Endothelial cell of umbilical vein (primary cell): Measurements from ENCODE around the gene PTS. TPM values are rescaled to one million over a fixed set of nuclear protein-coding genes. Genes with fewer than 3 reads are reported as not detected.

Experiments
- BruUV-seq: library from RNA; stranded (reverse); fragments of 400-500 nt; replicated peaks from 2 replicates; lab custom pipeline; 2021; lab: Mats Ljungman, UMichigan
- CTCF ChIA-PET: fragments of 300-600, 350-600 bp; sonication (Branson Sonifier 250); formaldehyde crosslinking; loops from one replicate; lab custom pipeline; 2021; ENCODE audit warnings: antibody characterized with exemption, inconsistent platforms; lab: Charles Lee
- POLR2A ChIA-PET: fragments of 300-600, 350-600 bp; sonication (Branson Sonifier 250); formaldehyde crosslinking; loops from one replicate; lab custom pipeline; 2021; ENCODE audit warnings: antibody characterized with exemption, inconsistent platforms; lab: Charles Lee
- DNase-seq: peaks from one replicate; pipeline ENCODE4 v3.0.0-alpha.2; 2011; ENCODE audit warnings: low read depth, low spot score
- FAIRE-seq: peaks from 2 replicates; lab custom pipeline; 2011; peaks lifted over from hg19 to GRCh38; lab: Jason Lieb, UNC
- H2AFZ ChIP-seq: 2 replicates; pipeline ENCODE4 v1.6.0; 2012; ENCODE audit warnings: low read depth, low read length, control low read depth, inconsistent platforms
- H3K27ac ChIP-seq: 2 replicates; pipeline ENCODE4 v1.5.1; 2011; ENCODE audit warnings: low read depth, mild to moderate bottlenecking, control low read depth, low read length, moderate library complexity; ENCODE audit not compliant: insufficient read depth
- H3K27me3 ChIP-seq, 2 experiments: 2 replicates each; pipeline versions ENCODE4 v1.6.0 to v1.6.1; 2011; ENCODE audit warnings: low read length in 2 of 2, mixed read lengths in 1 of 2; ENCODE audit not compliant: control insufficient read depth in 2 of 2, insufficient read depth in 2 of 2
- H3K36me3 ChIP-seq, 2 experiments: 2 replicates in 1 of 2; 3 replicates in 1 of 2; pipeline ENCODE4 v1.5.1; 2011; ENCODE audit warnings: low read length in 2 of 2, mild to moderate bottlenecking in 1 of 2, moderate library complexity in 1 of 2; ENCODE audit not compliant: control insufficient read depth in 2 of 2, insufficient read depth in 2 of 2; ENCODE audit errors: extremely low read depth in 1 of 2
- H3K4me1 ChIP-seq: 3 replicates; pipeline ENCODE4 v1.5.1; 2011; ENCODE audit warnings: mild to moderate bottlenecking, low read length; ENCODE audit not compliant: control insufficient read depth, insufficient read depth; ENCODE audit errors: extremely low read depth
- H3K4me2 ChIP-seq: 2 replicates; pipeline ENCODE4 v1.6.1; 2011; ENCODE audit warnings: low read length, control low read depth, mixed read lengths; ENCODE audit not compliant: insufficient read depth
- H3K4me3 ChIP-seq, 3 experiments: fragments of 200-600 bp in 1 of 3; sonication (generic), shearing (Covaris generic) in 1 of 3; replicated peaks in 1 of 3; 2 replicates each; pipeline ENCODE4 v1.5.1; 2011 to 2016; ENCODE audit warnings: control low read depth in 3 of 3, low read length in 3 of 3, mild to moderate bottlenecking in 2 of 3, inconsistent platforms in 1 of 3, low read depth in 1 of 3, moderate library complexity in 1 of 3; ENCODE audit not compliant: insufficient read depth in 1 of 3
- H3K79me2 ChIP-seq: 2 replicates; pipeline ENCODE4 v1.6.0; 2012; ENCODE audit warnings: low read length, inconsistent platforms; ENCODE audit not compliant: control insufficient read depth, insufficient read depth
- H3K9ac ChIP-seq: replicated peaks from 2 replicates; pipeline ENCODE3; 2011; ENCODE audit warnings: low read length, control low read depth; ENCODE audit not compliant: insufficient read depth; ENCODE audit errors: extremely low read depth
- H3K9me1 ChIP-seq: replicated peaks from 3 replicates; pipeline ENCODE4 v1.6.0; 2011; ENCODE audit warnings: mild to moderate bottlenecking, low read length; ENCODE audit not compliant: control insufficient read depth, insufficient read depth; ENCODE audit errors: extremely low read depth
- H3K9me3 ChIP-seq: replicated peaks from 2 replicates; pipeline ENCODE4 v1.5.1; 2012; ENCODE audit warnings: low read length, inconsistent platforms; ENCODE audit not compliant: control insufficient read depth, insufficient read depth
- H4K20me1 ChIP-seq: replicated peaks from 2 replicates; pipeline ENCODE3; 2011; ENCODE audit warnings: mild to moderate bottlenecking, low read length; ENCODE audit not compliant: control insufficient read depth, insufficient read depth; ENCODE audit errors: extremely low read depth
- EZH2 ChIP-seq: IDR thresholded peaks from 2 replicates; pipeline ENCODE4 v1.6.1; 2012; ENCODE audit warnings: borderline replicate concordance, low read depth, mild to moderate bottlenecking, moderate library complexity, low read length, inconsistent platforms; ENCODE audit not compliant: severe bottlenecking
- FOS ChIP-seq: IDR thresholded peaks from 2 replicates; pipeline ENCODE4 v1.6.1; 2011; ENCODE audit warnings: mild to moderate bottlenecking, low read length, moderate library complexity, borderline replicate concordance; ENCODE audit not compliant: insufficient read depth
- GATA2 ChIP-seq: IDR thresholded peaks from 2 replicates; pipeline ENCODE4 v1.7.0; 2011; ENCODE audit warnings: low read depth, mild to moderate bottlenecking, moderate library complexity, mixed read lengths, low read length; ENCODE audit not compliant: insufficient read length, insufficient read depth
- JUN ChIP-seq: IDR thresholded peaks from 2 replicates; pipeline ENCODE4 v1.6.1; 2011; ENCODE audit warnings: borderline replicate concordance, low read depth; ENCODE audit not compliant: insufficient read length, insufficient read depth
- MYC ChIP-seq: IDR thresholded peaks from one replicate; pipeline ENCODE4 v1.6.1; 2011; ENCODE audit warnings: mild to moderate bottlenecking, low read depth, low read length
- POLR2A ChIP-seq: IDR thresholded peaks from 2 replicates; pipeline ENCODE4 v1.6.1; 2012; ENCODE audit warnings: low read depth, mild to moderate bottlenecking, control low read depth, low read length
- dilution Hi-C: fragments of 300-500 bp; cut with MboI; formaldehyde crosslinking; loops from one replicate; pipeline ENCODE4 v1.15.0; 2019; ENCODE audit warnings: low sequenced_read_pairs; ENCODE audit not compliant: extremely low pct_ligation_motif_present
- intact Hi-C: fragments of 100-400 bp; cut with micrococcal nuclease; formaldehyde crosslinking; loops from one replicate; pipeline ENCODE4 v1.10.0; 2022
- polyA plus RNA-seq, 4 experiments: library from polyadenylated mRNA; depleted of rRNA in 3 of 4; stranded (reverse) in 3 of 4; unstranded in 1 of 4; fragments of >200 nt; gene quantifications; 2 replicates each; pipeline versions ENCODE4 v1.2.1 to v1.2.3, GENCODE V29; 2011 to 2012; ENCODE audit warnings: missing spikeins in 1 of 4
- total RNA-seq: library from RNA; stranded (reverse); gene quantifications from 2 replicates; pipeline ENCODE4 v1.2.3, GENCODE V29; 2021
- TF ChIP-seq, protein P1 (sequence below), 2 donors: IDR thresholded peaks; 1 replicate in 1 of 2; 2 replicates in 1 of 2; pipeline ENCODE4 v1.5.1; 2011; ENCODE audit warnings: low read length in 2 of 2, mild to moderate bottlenecking in 2 of 2, moderate library complexity in 2 of 2, control low read depth in 1 of 2, inconsistent platforms in 1 of 2, low read depth in 1 of 2; ENCODE audit not compliant: insufficient read depth in 1 of 2; ENCODE audit errors: extremely low read depth in 1 of 2
- TF ChIP-seq, protein P2 (sequence below): IDR thresholded peaks from 2 replicates; pipeline ENCODE4 v1.6.1; 2011; ENCODE audit not compliant: insufficient read depth, insufficient read length

Gene PTS
- total and polyA plus RNA-seq, 2 donors (not counting 3 experiments of a cell fraction or from before 2014, with no cell fraction given), result 29.1 to 45.7 TPM

DNA sequence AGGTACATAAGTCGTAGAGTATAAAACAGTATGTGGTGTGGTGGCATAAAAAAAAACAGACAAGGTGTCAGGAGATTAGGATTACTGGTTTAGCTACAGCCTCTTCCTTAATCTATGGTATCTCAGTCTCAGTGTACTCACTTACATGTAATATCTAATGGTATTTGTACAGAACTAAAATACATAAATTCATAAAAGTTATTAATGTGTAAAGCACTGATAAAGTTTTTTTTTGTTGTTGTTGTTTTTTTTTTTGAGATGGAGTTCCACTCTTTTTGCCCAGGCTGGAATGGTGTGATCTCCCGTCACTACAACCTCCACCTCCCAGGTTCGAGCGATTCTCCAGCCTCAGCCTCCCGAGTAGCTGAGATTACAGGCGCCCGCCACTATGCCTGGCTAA lies 2.9 kb downstream of the PTS start:
- Histone ChIP-seq H3K9me1 (no peaks in the 10 kb centered on the region), H3K36me3 (peaks cover 7 to 19% of the 10 kb centered on the region in 2 experiments), H4K20me1 (no peaks in the 10 kb centered on the region), H3K4me3 (no peak overlapping the region), H3K4me1 (peaks cover 10% of the 10 kb centered on the region), H3K79me2 (peaks cover 22% of the 10 kb centered on the region), H3K9me3 (no peaks in the 10 kb centered on the region), H3K9ac (no peak overlapping the region), H3K27me3 (no peaks in the 10 kb centered on the region), H3K27ac (no peak overlapping the region), H2AFZ (no peak overlapping the region), H3K4me2 (no peak overlapping the region)
- ChIA-PET POLR2A (no interaction called here), CTCF (interaction anchor here (1.3 to 1.8 kb wide), 2 partner anchors 8 to 51 kb away, joined by 4 to 13 read pairs; no protein-coding TSS in a partner anchor)
- FAIRE-seq, result no peak
- BruUV-seq, result no TSS peak
- intact Hi-C loops (no loop called here), dilution Hi-C loops (no loop called here)
- TF ChIP-seq EZH2 (no peak), FOS (no peak), JUN (no peak), POLR2A (no peak), MYC (no peak), GATA2 (no peak)
- TF ChIP-seq, protein P1, sequence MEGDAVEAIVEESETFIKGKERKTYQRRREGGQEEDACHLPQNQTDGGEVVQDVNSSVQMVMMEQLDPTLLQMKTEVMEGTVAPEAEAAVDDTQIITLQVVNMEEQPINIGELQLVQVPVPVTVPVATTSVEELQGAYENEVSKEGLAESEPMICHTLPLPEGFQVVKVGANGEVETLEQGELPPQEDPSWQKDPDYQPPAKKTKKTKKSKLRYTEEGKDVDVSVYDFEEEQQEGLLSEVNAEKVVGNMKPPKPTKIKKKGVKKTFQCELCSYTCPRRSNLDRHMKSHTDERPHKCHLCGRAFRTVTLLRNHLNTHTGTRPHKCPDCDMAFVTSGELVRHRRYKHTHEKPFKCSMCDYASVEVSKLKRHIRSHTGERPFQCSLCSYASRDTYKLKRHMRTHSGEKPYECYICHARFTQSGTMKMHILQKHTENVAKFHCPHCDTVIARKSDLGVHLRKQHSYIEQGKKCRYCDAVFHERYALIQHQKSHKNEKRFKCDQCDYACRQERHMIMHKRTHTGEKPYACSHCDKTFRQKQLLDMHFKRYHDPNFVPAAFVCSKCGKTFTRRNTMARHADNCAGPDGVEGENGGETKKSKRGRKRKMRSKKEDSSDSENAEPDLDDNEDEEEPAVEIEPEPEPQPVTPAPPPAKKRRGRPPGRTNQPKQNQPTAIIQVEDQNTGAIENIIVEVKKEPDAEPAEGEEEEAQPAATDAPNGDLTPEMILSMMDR (IDR thresholded peaks at IDR 0.05; ENCODE audit: extremely low read depth in 1 of 2, insufficient read depth in 1 of 2, low read depth in 1 of 2, low read length in 2 of 2), result no peak
- TF ChIP-seq, protein P2, sequence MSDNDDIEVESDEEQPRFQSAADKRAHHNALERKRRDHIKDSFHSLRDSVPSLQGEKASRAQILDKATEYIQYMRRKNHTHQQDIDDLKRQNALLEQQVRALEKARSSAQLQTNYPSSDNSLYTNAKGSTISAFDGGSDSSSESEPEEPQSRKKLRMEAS, result no peak
- DNase-seq, result no peak
